ENCODE results near the gene UGT1A1.

Gene UGT1A1

GRCh38 chr2:233756429-233757081 is 3.5 kb upstream of the UGT1A1 start:
- DNase-seq, result no peak
- intact Hi-C loops (cut with DNase I), result no loop called here

GRCh38 chr2:233758141-233758540 is 1.9 kb upstream of the UGT1A1 start:
- intact Hi-C loops (cut with DNase I), result no loop called here
- DNase-seq, result no peak

GRCh38 chr2:233758849-233759248 is 1.2 kb upstream of the UGT1A1 start:
- intact Hi-C loops (cut with DNase I), result no loop called here
- DNase-seq, result no peak

- DNase-seq, result no peak
- intact Hi-C loops (cut with DNase I), result no loop called here
Measured at GRCh38 chr2:233761040-233761769, 1.1 kb downstream of the UGT1A1 start.

- intact Hi-C loops (cut with DNase I), result no loop called here
- no peak for DNase-seq
Measured at GRCh38 chr2:233764264-233764663, 4.2 kb downstream of the UGT1A1 start.

- intact Hi-C loops (cut with DNase I), result no loop called here
- DNase-seq, result no peak
Measured at GRCh38 chr2:233764761-233765160, 4.7 kb downstream of the UGT1A1 start.

- intact Hi-C loops (cut with DNase I), result no loop called here
- DNase-seq, result no peak
Measured at GRCh38 chr2:233766416-233766815, 6.3 kb downstream of the UGT1A1 start.

- intact Hi-C loops (cut with DNase I), result no loop called here
- no peak for DNase-seq
Measured at GRCh38 chr2:233768076-233768475, 8.0 kb downstream of the UGT1A1 start.

GRCh38 chr2:233769260-233769659 is 9.2 kb downstream of the UGT1A1 start:
- intact Hi-C loops (cut with DNase I), result no loop called here
- DNase-seq, result no peak

GRCh38 chr2:233772153-233772552 is 12.1 kb downstream of the UGT1A1 start:
- no peak for DNase-seq
- intact Hi-C loops (cut with DNase I), result no loop called here

- intact Hi-C loops (cut with DNase I), result no loop called here
- DNase-seq, result no peak
Measured at GRCh38 chr2:233772583-233772982, 12.5 kb downstream of the UGT1A1 start.

GRCh38 chr2:233773854-233774253 is 13.8 kb downstream of the UGT1A1 start:
- intact Hi-C loops (cut with DNase I), result no loop called here
- no peak for DNase-seq

- no peak for DNase-seq
- intact Hi-C loops (cut with DNase I), result no loop called here
Measured at GRCh38 chr2:233775414-233775813, 15.3 kb downstream of the UGT1A1 start.

GRCh38 chr2:233778030-233778429 is 18.0 kb downstream of the UGT1A1 start, which contains the start of gene MROH2A:
MROH2A (plus strand) TSS chr2:233778330; CDS start chr2:233779359, 1,029 bp downstream.
- intact Hi-C loops (cut with DNase I), result no loop called here
- no peak for DNase-seq

- DNase-seq, result no peak
- intact Hi-C loops (cut with DNase I), result no loop called here
Measured at GRCh38 chr2:233779722-233780121, 19.7 kb downstream of the UGT1A1 start.

GRCh38 chr2:233780771-233781170 is 20.7 kb downstream of the UGT1A1 start:
- intact Hi-C loops (cut with DNase I), result no loop called here
- no peak for DNase-seq

- DNase-seq, result no peak
- intact Hi-C loops (cut with DNase I), result no loop called here
Measured at GRCh38 chr2:233789554-233789953, 29.5 kb downstream of the UGT1A1 start.

- DNase-seq, result no peak
- intact Hi-C loops (cut with DNase I), result no loop called here
Measured at GRCh38 chr2:233791151-233791882, 31.2 kb downstream of the UGT1A1 start.

- no peak for DNase-seq
- intact Hi-C loops (cut with DNase I), result no loop called here
Measured at GRCh38 chr2:233791883-233792329, 31.8 kb downstream of the UGT1A1 start.

- DNase-seq, result no peak
- intact Hi-C loops (cut with DNase I), result no loop called here
Measured at GRCh38 chr2:233792720-233793119, 32.6 kb downstream of the UGT1A1 start.

GRCh38 chr2:233793465-233794127 is 33.5 kb downstream of the UGT1A1 start:
- no peak for DNase-seq
- intact Hi-C loops (cut with DNase I), result no loop called here

Data from posterior cingulate gyrus (tissue), 11 donors.